OCI-LY7 (cell line): ENCODE data around the gene DDX20.

Experiments used
- EZH2phosphoT487 ChIP-seq: fragments of 200-600 bp; sonication (generic); IDR thresholded peaks from 2 replicates; pipeline ENCODE4 v1.6.1; 2018; ENCODE audit warnings: low read depth, borderline replicate concordance, mild to moderate bottlenecking, mixed run types, antibody characterized with exemption, low read length, moderate library complexity, mixed read lengths
- TF ChIP-seq, protein P1 (sequence below): fragments of 200-600 bp; sonication (generic); conservative IDR thresholded peaks from 2 replicates; pipeline ENCODE4 v1.5.1; 2014; ENCODE audit warnings: mild to moderate bottlenecking, antibody characterized with exemption, low read length, moderate library complexity, mixed read lengths

DNA sequence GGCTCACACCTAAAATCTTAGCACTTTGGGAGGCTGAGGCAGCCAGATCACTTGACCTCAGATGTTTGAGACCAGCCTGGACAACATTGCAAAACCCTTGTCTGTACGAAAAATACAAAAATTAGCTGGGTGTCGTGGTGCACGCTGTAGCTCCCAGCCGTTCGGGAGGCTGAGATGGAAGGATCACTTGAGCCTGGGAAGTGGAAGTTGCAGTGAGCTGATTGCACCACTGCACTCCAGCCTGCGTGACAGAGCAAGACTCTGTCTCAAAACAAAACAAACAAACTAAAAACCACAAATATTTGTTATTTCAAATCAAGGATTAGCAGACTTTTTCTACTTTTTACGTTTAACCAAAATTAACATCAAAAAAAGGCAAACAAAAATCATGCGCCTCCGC lies 47.8 kb upstream of the DDX20 start:
- TF ChIP-seq, protein P1, sequence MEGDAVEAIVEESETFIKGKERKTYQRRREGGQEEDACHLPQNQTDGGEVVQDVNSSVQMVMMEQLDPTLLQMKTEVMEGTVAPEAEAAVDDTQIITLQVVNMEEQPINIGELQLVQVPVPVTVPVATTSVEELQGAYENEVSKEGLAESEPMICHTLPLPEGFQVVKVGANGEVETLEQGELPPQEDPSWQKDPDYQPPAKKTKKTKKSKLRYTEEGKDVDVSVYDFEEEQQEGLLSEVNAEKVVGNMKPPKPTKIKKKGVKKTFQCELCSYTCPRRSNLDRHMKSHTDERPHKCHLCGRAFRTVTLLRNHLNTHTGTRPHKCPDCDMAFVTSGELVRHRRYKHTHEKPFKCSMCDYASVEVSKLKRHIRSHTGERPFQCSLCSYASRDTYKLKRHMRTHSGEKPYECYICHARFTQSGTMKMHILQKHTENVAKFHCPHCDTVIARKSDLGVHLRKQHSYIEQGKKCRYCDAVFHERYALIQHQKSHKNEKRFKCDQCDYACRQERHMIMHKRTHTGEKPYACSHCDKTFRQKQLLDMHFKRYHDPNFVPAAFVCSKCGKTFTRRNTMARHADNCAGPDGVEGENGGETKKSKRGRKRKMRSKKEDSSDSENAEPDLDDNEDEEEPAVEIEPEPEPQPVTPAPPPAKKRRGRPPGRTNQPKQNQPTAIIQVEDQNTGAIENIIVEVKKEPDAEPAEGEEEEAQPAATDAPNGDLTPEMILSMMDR, result no peak
- TF ChIP-seq EZH2phosphoT487, result no peak
